Measurements from ENCODE around the gene MCMBP.
"Not testable (repeated sequence)": the region's sequence is repeated elsewhere in the genome, so short reads cannot be mapped to it uniquely, and the experiment has no call there.

Gene MCMBP

GRCh38 chr10:119796039-119796438 lies 76.6 kb downstream of the MCMBP start:
- TF ChIP-seq CTCF (IDR thresholded peaks at IDR 0.05; ENCODE audit: borderline replicate concordance, insufficient read depth, low read depth, low read length), result no peak

GRCh38 chr10:119795101-119795500 lies 77.5 kb downstream of the MCMBP start:
- not testable (repeated sequence) for H3K4me3 ChIP-seq (ENCODE audit: low read depth, low read length)

More at GRCh38 chr10:119796039-119796438, 76.6 kb downstream of the MCMBP start:
- no peak overlapping the region for H3K4me3 ChIP-seq (ENCODE audit: low read depth, low read length)

GRCh38 chr10:119786117-119786769 lies 86.4 kb downstream of the MCMBP start:
- no peak for TF ChIP-seq CTCF (IDR thresholded peaks at IDR 0.05; ENCODE audit: borderline replicate concordance, insufficient read depth, low read depth, low read length)

GRCh38 chr10:119784340-119785067 lies 88.1 kb downstream of the MCMBP start:
- TF ChIP-seq CTCF (IDR thresholded peaks at IDR 0.05; ENCODE audit: borderline replicate concordance, insufficient read depth, low read depth, low read length), result no peak
- H3K4me3 ChIP-seq (ENCODE audit: low read depth, low read length), result no peak overlapping the region

More at GRCh38 chr10:119786117-119786769, 86.4 kb downstream of the MCMBP start:
- H3K4me3 ChIP-seq (ENCODE audit: low read depth, low read length), result no peak overlapping the region

- no peak overlapping the region for H3K4me3 ChIP-seq (ENCODE audit: low read depth, low read length)
- no peak for TF ChIP-seq CTCF (IDR thresholded peaks at IDR 0.05; ENCODE audit: borderline replicate concordance, insufficient read depth, low read depth, low read length)
Observed at GRCh38 chr10:119783665-119784027, 89.0 kb downstream of the MCMBP start.

GRCh38 chr10:119782981-119783664 lies 89.5 kb downstream of the MCMBP start:
- no peak for TF ChIP-seq CTCF (IDR thresholded peaks at IDR 0.05; ENCODE audit: borderline replicate concordance, insufficient read depth, low read depth, low read length)
- H3K4me3 ChIP-seq (ENCODE audit: low read depth, low read length), result no peak overlapping the region

GRCh38 chr10:119781498-119781897 lies 91.1 kb downstream of the MCMBP start:
- no peak overlapping the region for H3K4me3 ChIP-seq (ENCODE audit: low read depth, low read length)
- TF ChIP-seq CTCF (IDR thresholded peaks at IDR 0.05; ENCODE audit: borderline replicate concordance, insufficient read depth, low read depth, low read length), result no peak

All from GM12875 (cell line).